ENCODE results near the gene ZAR1. TPM values are rescaled to one million over a fixed set of nuclear protein-coding genes. Genes with fewer than 3 reads are reported as not detected.

The ZAR1 gene
- total RNA-seq, 1 donor: not detected

DNA sequence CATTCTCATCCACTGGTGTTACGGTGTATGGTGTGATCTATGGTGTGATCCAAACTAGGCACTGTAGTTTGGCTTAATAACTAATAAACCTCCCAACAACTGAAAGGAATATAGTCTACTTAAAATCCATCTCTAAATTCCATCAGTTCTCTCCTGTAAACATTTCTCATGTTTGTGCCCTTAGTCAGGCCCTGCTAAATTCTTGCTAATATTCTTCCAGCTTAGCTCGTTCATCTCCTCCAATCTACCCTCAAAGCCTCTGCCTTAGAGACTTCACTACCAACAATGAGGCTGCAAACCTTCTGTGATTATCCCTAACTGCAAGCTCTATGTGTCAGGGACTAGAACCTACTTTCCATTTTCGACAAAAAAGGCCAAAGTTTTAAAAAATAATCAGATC is 28.1 kb downstream of the ZAR1 start:
- peak; percentile 4 for DNase-seq (ENCODE audit: low read depth)
- TF ChIP-seq CTCF (IDR thresholded peaks at IDR 0.05; ENCODE audit: insufficient read depth, low read depth, low read length): no peak
- no peak overlapping the region for H3K4me3 ChIP-seq (ENCODE audit: low read depth, low read length)

- no peak for TF ChIP-seq CTCF (IDR thresholded peaks at IDR 0.05; ENCODE audit: insufficient read depth, low read depth, low read length)
- H3K4me3 ChIP-seq (ENCODE audit: low read depth, low read length): no peak overlapping the region
- no peak for DNase-seq (ENCODE audit: low read depth)
Measured at GRCh38 chr4:48526406-48526805, 36.4 kb downstream of the ZAR1 start.

DNA sequence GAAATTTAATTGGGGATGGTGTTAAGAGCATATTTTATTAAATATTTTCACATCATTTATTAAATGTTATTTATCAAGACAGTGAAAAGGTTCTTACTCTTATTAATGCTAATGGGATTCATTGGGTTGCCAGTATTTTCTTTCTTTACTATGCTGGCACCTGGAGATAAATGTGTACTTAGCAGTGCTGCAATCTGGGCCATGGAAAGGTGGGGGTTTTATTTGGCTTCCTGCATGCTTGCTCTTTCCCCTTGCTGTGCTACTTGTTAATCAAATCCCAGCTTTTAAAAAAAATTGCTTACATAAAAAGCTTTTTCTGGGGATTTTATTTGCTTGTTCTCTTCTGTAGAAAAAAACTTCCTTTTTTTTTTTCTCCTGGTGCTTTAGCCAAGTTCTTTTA is 48.3 kb downstream of the ZAR1 start:
- no peak for TF ChIP-seq CTCF (IDR thresholded peaks at IDR 0.05; ENCODE audit: insufficient read depth, low read depth, low read length)
- DNase-seq (ENCODE audit: low read depth): no peak
- H3K4me3 ChIP-seq (ENCODE audit: low read depth, low read length): no peak overlapping the region

DNA sequence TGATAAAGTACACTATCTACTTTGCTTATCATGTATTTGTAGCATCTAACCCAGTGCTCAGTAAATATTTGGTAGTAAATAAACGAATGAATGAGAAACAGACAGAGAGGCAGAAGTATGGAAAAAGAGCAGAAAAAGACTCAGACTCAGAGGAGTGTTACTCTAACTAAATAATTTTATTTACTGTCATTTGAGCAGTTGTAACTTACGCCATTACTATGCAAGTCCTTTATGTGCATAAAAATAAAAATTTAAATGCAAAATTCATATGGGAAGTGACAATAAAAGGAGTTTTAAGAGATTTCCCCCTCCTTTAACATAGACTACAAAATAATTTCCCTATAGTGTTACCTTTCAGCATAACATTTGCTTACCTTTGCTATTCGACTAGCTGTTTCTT is 49.5 kb downstream of the ZAR1 start:
- TF ChIP-seq CTCF (IDR thresholded peaks at IDR 0.05; ENCODE audit: insufficient read depth, low read depth, low read length): no peak
- H3K4me3 ChIP-seq (ENCODE audit: low read depth, low read length): no peak overlapping the region
- no peak for DNase-seq (ENCODE audit: low read depth)

GRCh38 chr4:48542888-48543287 is 52.8 kb downstream of the ZAR1 start:
- no peak for DNase-seq (ENCODE audit: low read depth)
- TF ChIP-seq CTCF (IDR thresholded peaks at IDR 0.05; ENCODE audit: insufficient read depth, low read depth, low read length): no peak
- H3K4me3 ChIP-seq (ENCODE audit: low read depth, low read length): no peak overlapping the region

- H3K4me3 ChIP-seq (ENCODE audit: low read depth, low read length): no peak overlapping the region
- no peak for TF ChIP-seq CTCF (IDR thresholded peaks at IDR 0.05; ENCODE audit: insufficient read depth, low read depth, low read length)
- no peak for DNase-seq (ENCODE audit: low read depth)
Measured at GRCh38 chr4:48543796-48544195, 53.7 kb downstream of the ZAR1 start.

Other genes with a start within 250 kb of the ZAR1 start
- gene TEC, start 220.4 kb upstream of the ZAR1 start, total RNA-seq: 0.32 and 0.43 TPM in 2 replicates
- gene SLAIN2, start 148.7 kb upstream of the ZAR1 start, total RNA-seq: 31.6 and 99.7 TPM in 2 replicates
- under 0.01 TPM in 1 of 2 replicates, not detected in the other for gene SLC10A4, start 6.9 kb upstream of the ZAR1 start, total RNA-seq